GM10266 (cell line): Measurements from ENCODE around the gene RPL32.
"Not testable (repeated sequence)": the region's sequence is repeated elsewhere in the genome, so short reads cannot be mapped to it uniquely, and the experiment has no call there.

Experiments
- DNase-seq: peaks from one replicate; pipeline ENCODE4 v3.0.0; 2012; ENCODE audit errors: extremely low spot score
- CTCF ChIP-seq: IDR thresholded peaks from 2 replicates; pipeline ENCODE4 v1.5.1; 2012; ENCODE audit warnings: mild to moderate bottlenecking, low read depth; ENCODE audit not compliant: control insufficient read depth, insufficient read depth; ENCODE audit errors: missing control alignments

Gene RPL32

GRCh38 chr3:12793701-12794100, 47.7 kb downstream of the RPL32 start:
- no peak for DNase-seq
- TF ChIP-seq CTCF, result no peak

- no peak for TF ChIP-seq CTCF
- no peak for DNase-seq
Observed at GRCh38 chr3:12791430-12791829, 49.9 kb downstream of the RPL32 start.

GRCh38 chr3:12787967-12788690, 53.2 kb downstream of the RPL32 start:
- DNase-seq, result not testable (repeated sequence)

GRCh38 chr3:12787346-12787745, 54.0 kb downstream of the RPL32 start:
- DNase-seq, result not testable (repeated sequence)
- peak; percentile 51 for TF ChIP-seq CTCF

- DNase-seq, result no peak
- TF ChIP-seq CTCF, result no peak
Observed at GRCh38 chr3:12785096-12785495, 56.3 kb downstream of the RPL32 start.
